GM13976 (cell line): ENCODE data around the gene DDIAS.

ENCODE experiments used
- DNase-seq: peaks from one replicate; pipeline ENCODE4 v3.0.0; 2012; ENCODE audit warnings: low spot score
- in situ Hi-C: fragments of 300-500 bp; cut with MboI; formaldehyde crosslinking; loops from one replicate; pipeline ENCODE4 v1.12.0; 2022; ENCODE audit warnings: low sequenced_read_pairs, mixed read lengths, inconsistent platforms; ENCODE audit not compliant: unreplicated experiment
- TF ChIP-seq, protein P1 (sequence below): IDR thresholded peaks from 2 replicates; pipeline ENCODE4 v1.5.1; 2012; ENCODE audit warnings: borderline replicate concordance, mild to moderate bottlenecking; ENCODE audit not compliant: insufficient read depth; ENCODE audit errors: extremely low read depth, missing control alignments, control extremely low read depth

Gene DDIAS

DNA sequence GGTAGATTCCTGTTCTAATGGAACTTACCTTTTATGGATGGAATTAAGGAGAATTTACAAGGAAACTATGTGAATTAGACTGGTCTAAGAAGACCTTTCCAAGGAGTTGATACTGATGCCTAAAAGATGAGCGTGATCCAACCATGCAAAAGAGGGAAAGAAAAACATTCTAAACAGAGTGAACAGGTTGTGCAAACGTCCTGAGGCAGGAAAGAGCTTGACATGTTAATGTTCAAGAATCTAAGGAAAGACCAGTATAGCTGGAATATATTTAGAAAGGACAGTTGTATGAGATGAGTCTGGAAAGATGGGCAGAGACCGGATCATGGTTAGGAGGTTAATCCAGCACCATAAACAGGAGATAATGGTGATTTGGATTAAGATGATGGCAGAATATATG, 1.3 kb downstream of the DDIAS start:
- in situ Hi-C loops: loop anchor here (10.0 kb wide), 1 partner anchor 172 kb away; the partner anchor contains the start of gene RAB30
- DNase-seq: no peak
- TF ChIP-seq, protein P1, sequence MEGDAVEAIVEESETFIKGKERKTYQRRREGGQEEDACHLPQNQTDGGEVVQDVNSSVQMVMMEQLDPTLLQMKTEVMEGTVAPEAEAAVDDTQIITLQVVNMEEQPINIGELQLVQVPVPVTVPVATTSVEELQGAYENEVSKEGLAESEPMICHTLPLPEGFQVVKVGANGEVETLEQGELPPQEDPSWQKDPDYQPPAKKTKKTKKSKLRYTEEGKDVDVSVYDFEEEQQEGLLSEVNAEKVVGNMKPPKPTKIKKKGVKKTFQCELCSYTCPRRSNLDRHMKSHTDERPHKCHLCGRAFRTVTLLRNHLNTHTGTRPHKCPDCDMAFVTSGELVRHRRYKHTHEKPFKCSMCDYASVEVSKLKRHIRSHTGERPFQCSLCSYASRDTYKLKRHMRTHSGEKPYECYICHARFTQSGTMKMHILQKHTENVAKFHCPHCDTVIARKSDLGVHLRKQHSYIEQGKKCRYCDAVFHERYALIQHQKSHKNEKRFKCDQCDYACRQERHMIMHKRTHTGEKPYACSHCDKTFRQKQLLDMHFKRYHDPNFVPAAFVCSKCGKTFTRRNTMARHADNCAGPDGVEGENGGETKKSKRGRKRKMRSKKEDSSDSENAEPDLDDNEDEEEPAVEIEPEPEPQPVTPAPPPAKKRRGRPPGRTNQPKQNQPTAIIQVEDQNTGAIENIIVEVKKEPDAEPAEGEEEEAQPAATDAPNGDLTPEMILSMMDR: no peak

DNA sequence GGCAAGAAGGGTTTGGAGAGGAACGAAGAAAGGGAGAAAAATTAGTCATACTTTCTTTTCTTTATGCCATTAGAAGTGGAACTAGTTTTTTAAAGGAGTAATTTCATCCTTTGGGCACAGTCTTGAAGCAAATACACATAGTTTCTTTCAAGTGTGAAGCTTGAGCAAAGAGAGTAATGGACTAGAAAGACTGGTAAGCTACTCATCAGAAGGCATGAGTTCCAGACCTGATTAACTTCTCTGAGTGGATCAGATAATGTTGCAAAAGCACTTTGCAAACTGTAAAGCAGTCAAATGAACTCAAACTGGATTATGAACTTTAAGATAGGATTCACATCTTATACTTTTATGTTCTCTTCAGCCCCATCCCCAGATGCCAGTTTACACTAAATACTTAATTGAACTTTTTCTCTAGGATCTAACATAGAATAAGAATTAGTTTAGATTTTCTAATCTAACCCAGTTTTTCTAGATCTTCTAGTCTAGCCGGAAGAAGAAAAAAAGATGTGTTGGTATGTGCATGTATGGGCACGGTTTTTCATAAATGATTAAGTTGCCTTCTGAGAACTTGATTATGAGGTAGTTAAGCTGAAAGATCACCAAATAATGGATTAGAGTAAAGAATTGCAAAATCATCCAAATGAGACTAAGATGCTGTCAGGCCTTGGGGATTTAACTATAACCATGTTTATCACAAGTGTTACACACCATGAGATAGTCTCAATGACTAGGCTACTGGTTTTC, 2.5 kb downstream of the DDIAS start:
- TF ChIP-seq, protein P1: no peak
- in situ Hi-C loops: loop anchor here (10.0 kb wide), 1 partner anchor 171 kb away; the partner anchor contains the start of gene RAB30
- DNase-seq: no peak

DNA sequence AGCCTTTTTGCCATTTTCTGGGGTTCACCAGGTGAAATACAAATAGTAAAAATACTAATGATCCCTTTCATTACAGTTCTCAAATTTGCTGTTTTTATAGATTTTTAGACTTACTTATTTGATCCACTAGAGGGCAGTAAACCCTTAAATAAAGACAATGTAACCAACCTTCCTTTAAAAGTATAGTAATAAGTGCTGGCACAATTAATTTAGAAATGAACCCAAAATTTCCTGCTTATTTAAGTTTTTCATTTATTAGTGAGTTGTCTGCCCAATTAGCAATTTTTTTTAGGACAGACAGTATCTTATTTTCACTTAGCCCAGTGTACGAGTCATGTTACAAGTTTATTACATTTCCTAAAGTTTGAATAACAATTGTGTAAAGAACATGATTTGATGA, 4.7 kb downstream of the DDIAS start:
- in situ Hi-C loops: loop anchor here (10.0 kb wide), 1 partner anchor 169 kb away; the partner anchor contains the start of gene RAB30

DNA sequence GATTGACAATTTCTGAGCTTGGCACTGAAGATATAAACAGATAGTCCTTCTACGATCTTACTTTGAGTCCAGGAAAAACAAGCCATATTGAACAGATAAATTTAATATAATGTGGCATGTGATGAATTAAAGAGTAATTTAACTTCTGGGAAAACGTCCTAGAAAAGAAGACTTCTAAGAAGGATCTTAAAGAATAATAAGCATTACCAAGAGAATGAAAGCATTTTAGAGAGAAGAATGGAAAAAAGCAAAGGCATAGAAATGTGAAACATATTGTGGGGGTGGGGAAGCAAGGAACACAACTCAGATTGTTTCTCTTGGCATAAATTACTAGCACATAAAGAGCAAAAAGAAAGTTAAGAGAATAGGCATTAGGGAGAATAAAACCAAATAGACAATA, 5.4 kb downstream of the DDIAS start:
- no peak for DNase-seq
- TF ChIP-seq, protein P1: no peak
- in situ Hi-C loops: loop anchor here (10.0 kb wide), 1 partner anchor 168 kb away; the partner anchor contains the start of gene RAB30

More for the DNA sequence above, 4.7 kb downstream of the DDIAS start:
- TF ChIP-seq, protein P1: no peak
- DNase-seq: no peak

DNA sequence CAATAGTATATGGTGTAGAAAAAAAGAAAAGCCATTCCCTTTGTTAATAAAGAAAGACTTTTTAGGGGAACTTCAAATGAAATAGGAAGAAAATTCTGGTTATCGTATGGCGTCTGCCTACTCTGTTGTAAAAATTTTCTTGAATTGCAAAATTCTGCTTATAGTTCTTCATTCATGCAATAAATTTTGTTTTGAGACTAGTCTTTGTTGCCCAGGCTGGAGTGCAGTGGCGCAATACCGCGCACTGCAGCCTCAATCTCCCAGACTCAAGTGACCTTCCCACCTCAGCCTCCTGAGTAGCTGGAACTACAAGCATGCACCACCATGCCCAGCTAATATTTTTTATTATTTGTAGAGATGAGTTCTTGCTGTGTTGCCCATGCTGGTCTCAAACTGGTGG, 5.8 kb downstream of the DDIAS start:
- DNase-seq: no peak
- in situ Hi-C loops: loop anchor here (10.0 kb wide), 1 partner anchor 167 kb away; the partner anchor contains the start of gene RAB30
- TF ChIP-seq, protein P1: no peak

DNA sequence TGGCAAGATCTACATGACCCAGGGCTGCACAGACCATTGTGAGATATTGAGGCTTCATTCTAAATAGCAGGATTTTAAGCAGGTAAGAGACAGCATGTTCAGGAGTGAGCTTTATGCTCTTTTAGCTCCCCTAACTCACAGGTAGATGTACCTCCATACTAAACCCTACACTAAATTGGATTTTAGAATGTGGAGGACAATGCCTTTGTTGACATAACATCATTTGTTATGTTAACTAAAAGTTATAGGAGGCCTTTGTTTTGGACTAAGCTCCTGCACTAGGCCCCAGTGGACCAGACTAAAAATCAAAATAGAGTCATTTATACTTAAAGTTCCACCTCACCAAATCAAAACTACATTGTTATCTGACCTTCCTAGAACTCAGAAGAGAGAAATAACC, 6.8 kb downstream of the DDIAS start:
- in situ Hi-C loops: loop anchor here (10.0 kb wide), 1 partner anchor 166 kb away; the partner anchor contains the start of gene RAB30
- no peak for DNase-seq
- TF ChIP-seq, protein P1: no peak
